GM18499 (cell line): ENCODE measurements around the gene LNPEP.

Experiments
- ATAC-seq: cut with Tn5 transposase; IDR thresholded peaks from one replicate; pipeline ENCODE4 v1.9.1; 2021; ENCODE audit warnings: moderate number of reproducible peaks; ENCODE audit not compliant: insufficient read depth, unreplicated experiment

The LNPEP gene

GRCh38 chr5:96957254-96958049 lies 21.6 kb downstream of the LNPEP start:
- ATAC-seq = peak; percentile 27

GRCh38 chr5:96958977-96959376 lies 23.1 kb downstream of the LNPEP start:
- ATAC-seq = no peak

- peak; percentile 46 for ATAC-seq
Observed at GRCh38 chr5:96961053-96961452, 25.2 kb downstream of the LNPEP start.

DNA sequence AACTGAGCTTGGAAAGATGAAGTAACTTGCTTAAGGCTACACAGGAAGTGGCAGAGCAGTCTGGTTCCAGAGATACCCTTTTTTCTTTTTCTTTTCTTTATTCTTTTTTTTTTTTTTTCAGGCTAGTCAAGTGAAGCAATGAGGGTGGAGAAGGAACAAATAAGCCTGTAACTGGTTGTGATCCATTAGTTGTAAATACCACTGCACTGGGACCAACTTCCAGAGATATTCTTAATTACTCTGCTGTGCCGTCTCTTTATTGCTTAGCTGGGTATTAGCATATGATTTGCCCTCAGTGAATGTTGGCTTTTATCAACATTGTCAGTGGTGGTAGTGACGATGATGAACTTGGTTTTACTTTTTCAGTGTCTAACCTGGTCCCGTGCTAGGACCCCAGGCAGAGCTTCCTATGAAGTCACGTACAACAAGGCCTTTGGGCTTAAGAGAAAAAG lies 26.7 kb downstream of the LNPEP start:
- ATAC-seq = no peak

DNA sequence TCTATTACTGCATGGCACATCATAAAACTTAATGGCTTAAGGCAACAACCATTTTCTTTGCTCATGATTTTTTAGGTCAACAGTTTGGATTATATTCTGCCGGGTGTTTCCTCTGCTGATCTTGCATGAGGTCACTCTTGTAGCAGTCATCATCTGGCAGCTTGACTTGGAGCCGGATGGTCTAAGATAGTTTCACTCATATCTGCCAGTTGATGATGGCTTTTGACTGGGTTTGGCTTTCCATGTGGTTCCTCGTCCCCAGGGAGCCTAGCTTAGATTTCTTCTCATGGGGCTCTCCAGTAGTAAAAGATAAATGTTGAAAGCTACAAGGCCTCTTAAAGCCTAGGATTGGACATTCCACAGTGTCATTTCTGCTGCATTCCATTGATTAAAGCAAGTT lies 27.4 kb downstream of the LNPEP start:
- ATAC-seq = no peak

GRCh38 chr5:96966801-96967200 lies 30.9 kb downstream of the LNPEP start:
- no peak for ATAC-seq

DNA sequence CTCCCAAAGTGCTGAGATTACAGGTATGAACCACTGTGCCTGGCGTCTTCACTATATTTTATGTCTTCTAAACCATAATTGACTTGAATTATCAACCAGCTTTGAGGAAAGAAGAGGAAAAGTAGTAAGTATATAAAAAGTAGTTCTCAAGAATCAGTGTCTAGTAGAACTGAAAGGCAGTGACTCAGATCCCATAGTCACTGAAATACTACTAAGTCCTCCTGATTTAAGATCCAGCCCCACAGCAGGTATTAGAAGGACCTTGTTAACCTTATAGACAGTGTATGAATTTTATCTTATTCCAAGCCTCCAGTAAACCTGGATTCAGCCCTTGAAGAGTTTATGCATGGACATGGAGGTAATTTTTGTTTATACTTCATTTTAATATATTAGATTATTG lies 31.5 kb downstream of the LNPEP start:
- ATAC-seq = no peak

DNA sequence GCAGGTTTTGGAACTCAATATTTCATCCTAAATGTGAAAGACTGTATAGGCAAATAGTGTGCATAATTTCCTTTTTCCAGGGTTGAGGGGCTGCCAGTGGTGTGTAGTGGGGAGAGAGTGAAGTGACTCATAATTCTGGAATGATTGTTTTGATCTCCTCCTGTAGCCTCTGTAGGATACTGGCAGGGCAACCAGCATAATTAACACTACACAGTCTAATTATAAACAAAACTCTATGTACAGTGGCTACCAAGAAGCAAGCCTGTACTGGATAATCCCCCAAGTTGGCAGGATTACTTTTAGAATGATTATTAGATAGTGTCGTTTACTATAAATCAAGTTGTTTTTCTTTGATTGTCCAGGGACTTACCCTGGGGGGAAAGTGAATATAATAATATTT lies 32.2 kb downstream of the LNPEP start:
- ATAC-seq = no peak

GRCh38 chr5:96968614-96969013 lies 32.7 kb downstream of the LNPEP start:
- ATAC-seq = no peak

DNA sequence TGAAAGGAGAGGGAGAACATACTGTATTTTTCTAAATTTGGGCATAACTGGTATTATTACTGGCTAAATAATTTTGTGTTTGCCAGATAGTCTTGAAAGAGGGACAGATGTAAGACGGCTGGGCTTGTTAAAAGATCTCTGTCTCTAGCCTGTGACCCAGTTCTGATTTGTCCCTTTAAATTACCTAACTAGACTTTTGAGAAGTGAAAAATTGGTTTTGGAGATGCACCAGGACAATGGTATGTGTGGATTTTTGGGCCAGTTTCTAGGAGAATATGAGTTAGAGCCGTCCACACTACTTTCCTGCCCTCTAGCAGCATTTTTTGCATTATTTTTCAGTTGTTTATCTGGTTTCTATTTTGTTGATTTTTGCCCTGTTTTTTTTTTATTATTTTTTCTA lies 33.5 kb downstream of the LNPEP start:
- no peak for ATAC-seq

- ATAC-seq = no peak
Observed at GRCh38 chr5:96972599-96973334, 36.9 kb downstream of the LNPEP start.

- no peak for ATAC-seq
Observed at GRCh38 chr5:96973532-96974401, 37.9 kb downstream of the LNPEP start.

GRCh38 chr5:96975656-96976055 lies 39.8 kb downstream of the LNPEP start:
- no peak for ATAC-seq

- no peak for ATAC-seq
Observed at GRCh38 chr5:96977228-96977627, 41.3 kb downstream of the LNPEP start.

DNA sequence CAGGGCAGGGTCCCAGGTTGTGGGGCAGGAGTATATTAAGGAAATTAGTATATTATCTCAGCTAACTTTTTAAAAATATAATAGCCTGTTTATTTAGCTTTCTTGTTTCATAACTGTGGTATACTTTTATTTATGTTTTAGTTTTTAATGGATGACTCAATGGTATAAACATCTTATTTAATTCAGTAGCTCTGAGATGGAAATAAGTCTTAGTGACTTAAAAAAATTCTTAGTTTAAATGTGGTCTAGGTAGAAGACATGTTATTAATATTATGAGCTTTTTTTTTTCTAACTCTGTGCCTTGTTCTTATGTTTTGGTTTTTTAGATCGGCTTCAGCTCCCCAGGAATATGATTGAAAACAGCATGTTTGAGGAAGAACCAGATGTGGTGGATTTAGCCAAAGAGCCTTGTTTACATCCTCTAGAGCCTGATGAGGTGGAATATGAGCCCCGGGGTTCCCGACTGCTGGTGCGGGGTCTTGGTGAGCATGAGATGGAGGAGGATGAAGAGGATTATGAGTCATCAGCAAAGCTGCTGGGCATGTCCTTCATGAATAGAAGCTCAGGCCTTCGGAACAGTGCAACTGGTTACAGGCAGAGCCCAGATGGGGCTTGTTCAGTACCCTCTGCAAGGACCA lies 43.1 kb downstream of the LNPEP start:
- ATAC-seq = no peak

GRCh38 chr5:96984506-96985192 lies 48.8 kb downstream of the LNPEP start:
- no peak for ATAC-seq

DNA sequence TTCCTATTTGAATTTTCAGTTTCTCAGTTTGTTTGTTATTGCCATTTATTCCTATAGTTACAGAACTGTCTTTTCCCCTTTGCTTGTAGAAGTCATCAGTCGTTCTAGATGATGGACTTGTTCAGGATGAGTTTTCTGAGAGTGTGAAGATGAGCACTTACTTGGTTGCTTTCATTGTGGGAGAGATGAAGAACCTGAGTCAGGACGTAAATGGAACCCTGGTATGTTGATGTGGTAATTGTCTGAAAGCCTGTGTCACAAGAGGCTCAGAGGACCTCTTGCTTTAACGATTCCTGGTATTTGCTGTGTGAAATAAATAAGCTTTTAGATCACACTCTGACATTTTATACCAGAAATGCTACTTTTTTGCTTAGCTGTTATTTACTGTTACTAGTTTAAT lies 50.6 kb downstream of the LNPEP start:
- ATAC-seq = no peak

DNA sequence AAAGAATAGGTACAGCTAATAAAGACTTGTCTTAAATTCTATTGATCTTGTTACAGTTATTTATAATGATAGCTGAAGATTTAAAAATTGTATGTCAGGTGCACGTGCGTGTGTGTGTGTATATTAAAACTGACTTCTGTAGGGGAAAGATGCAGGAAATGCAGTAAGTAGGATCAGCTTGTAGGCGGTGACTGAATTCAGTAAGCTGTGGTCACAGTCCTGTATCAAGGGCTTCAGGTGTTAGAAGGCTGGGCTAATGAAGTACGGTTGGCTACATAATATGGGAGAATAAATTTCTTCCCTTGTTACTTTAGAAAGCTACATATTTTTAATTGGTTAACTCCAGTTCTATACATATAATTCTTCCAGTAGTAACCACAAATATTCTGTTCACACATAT lies 54.2 kb downstream of the LNPEP start:
- ATAC-seq = no peak

- ATAC-seq = no peak
Observed at GRCh38 chr5:96991708-96992107, 55.8 kb downstream of the LNPEP start.

- no peak for ATAC-seq
Observed at GRCh38 chr5:96993760-96994159, 57.9 kb downstream of the LNPEP start.
